Rectal smooth muscle tissue (tissue), 1 donor: ENCODE data around the gene IQCE.

ENCODE experiments used
- H3K27ac ChIP-seq: one replicate; pipeline ENCODE4 v1.7.0; 2013; ENCODE audit warnings: low read depth, low read length, inconsistent platforms
- H3K27me3 ChIP-seq: one replicate; pipeline ENCODE4 v1.7.0; 2013; ENCODE audit warnings: low read length; ENCODE audit not compliant: control insufficient read depth, insufficient read depth
- H3K36me3 ChIP-seq: one replicate; pipeline ENCODE4 v1.7.0; 2013; ENCODE audit warnings: low read length; ENCODE audit not compliant: control insufficient read depth, insufficient read depth
- H3K4me1 ChIP-seq: one replicate; pipeline ENCODE4 v1.7.0; 2013; ENCODE audit warnings: low read length; ENCODE audit not compliant: control insufficient read depth, insufficient read depth
- H3K4me3 ChIP-seq: one replicate; pipeline ENCODE4 v1.7.0; 2013; ENCODE audit warnings: low read length
- H3K9ac ChIP-seq: one replicate; pipeline ENCODE4 v1.7.0; 2013; ENCODE audit warnings: low read length

The IQCE gene

GRCh38 chr7:2558629-2559282, at the start of gene IQCE:
TSS of gene IQCE (plus strand) at chr7:2558979. CDS start at chr7:2559182, 203 bp downstream.
- Histone ChIP-seq H3K9ac (peak within 1 kb of the TSS; percentile 62), H3K27ac (no peak within 1 kb of the TSS), H3K4me1 (peaks cover 9% of the 10 kb centered on the region)

GRCh38 chr7:2509298-2509906, 49.4 kb upstream of the IQCE start:
- no peak overlapping the region for H3K27ac ChIP-seq
- no peak overlapping the region for H3K4me3 ChIP-seq
- no peaks in the 10 kb centered on the region for H3K27me3 ChIP-seq
- H3K4me1 ChIP-seq, result no peaks in the 10 kb centered on the region
- no peaks in the 10 kb centered on the region for H3K36me3 ChIP-seq
- H3K9ac ChIP-seq, result no peak overlapping the region

More at GRCh38 chr7:2558629-2559282, at the start of gene IQCE:
- Histone ChIP-seq H3K27me3 (no peaks in the 10 kb centered on the region), H3K4me3 (peak within 1 kb of the TSS; percentile 88), H3K36me3 (no peaks in the 10 kb centered on the region)

- H3K27ac ChIP-seq, result no peak overlapping the region
- no peaks in the 10 kb centered on the region for H3K27me3 ChIP-seq
- no peak overlapping the region for H3K4me3 ChIP-seq
- no peaks in the 10 kb centered on the region for H3K4me1 ChIP-seq
- no peak overlapping the region for H3K9ac ChIP-seq
- no peaks in the 10 kb centered on the region for H3K36me3 ChIP-seq
Measured at GRCh38 chr7:2510130-2510776, 48.5 kb upstream of the IQCE start.

- peak overlapping the region; percentile 6 for H3K4me3 ChIP-seq
- no peaks in the 10 kb centered on the region for H3K27me3 ChIP-seq
- H3K36me3 ChIP-seq, result no peaks in the 10 kb centered on the region
- no peaks in the 10 kb centered on the region for H3K4me1 ChIP-seq
- H3K27ac ChIP-seq, result no peak overlapping the region
- no peak overlapping the region for H3K9ac ChIP-seq
Measured at GRCh38 chr7:2510909-2511768, 47.6 kb upstream of the IQCE start.

- Histone ChIP-seq H3K27me3 (no peaks in the 10 kb centered on the region), H3K36me3 (no peaks in the 10 kb centered on the region), H3K27ac (no peak overlapping the region), H3K9ac (no peak overlapping the region), H3K4me3 (no peak overlapping the region), H3K4me1 (no peaks in the 10 kb centered on the region)
Measured at GRCh38 chr7:2511769-2512168, 47.0 kb upstream of the IQCE start.

- H3K27me3 ChIP-seq, result no peaks in the 10 kb centered on the region
Measured at GRCh38 chr7:2512179-2512661, 46.6 kb upstream of the IQCE start.

GRCh38 chr7:2512713-2513112, 46.1 kb upstream of the IQCE start:
- Histone ChIP-seq H3K9ac (no peak overlapping the region), H3K36me3 (no peaks in the 10 kb centered on the region), H3K4me1 (no peaks in the 10 kb centered on the region), H3K27ac (no peak overlapping the region), H3K27me3 (no peaks in the 10 kb centered on the region), H3K4me3 (no peak overlapping the region)

More at GRCh38 chr7:2512179-2512661, 46.6 kb upstream of the IQCE start:
- Histone ChIP-seq H3K36me3 (no peaks in the 10 kb centered on the region), H3K27ac (no peak overlapping the region), H3K4me3 (no peak overlapping the region), H3K9ac (no peak overlapping the region), H3K4me1 (no peaks in the 10 kb centered on the region)

- Histone ChIP-seq H3K27me3 (no peaks in the 10 kb centered on the region), H3K4me1 (no peaks in the 10 kb centered on the region), H3K27ac (no peak overlapping the region), H3K4me3 (no peak overlapping the region), H3K36me3 (no peaks in the 10 kb centered on the region), H3K9ac (no peak overlapping the region)
Measured at GRCh38 chr7:2513702-2514101, 45.1 kb upstream of the IQCE start.

- no peak overlapping the region for H3K9ac ChIP-seq
- H3K4me3 ChIP-seq, result no peak overlapping the region
- no peak overlapping the region for H3K27ac ChIP-seq
- no peaks in the 10 kb centered on the region for H3K36me3 ChIP-seq
- no peaks in the 10 kb centered on the region for H3K4me1 ChIP-seq
- no peaks in the 10 kb centered on the region for H3K27me3 ChIP-seq
Measured at GRCh38 chr7:2514473-2515423, 44.0 kb upstream of the IQCE start.

GRCh38 chr7:2515424-2516193, 43.2 kb upstream of the IQCE start:
- peaks cover 5% of the 10 kb centered on the region for H3K27me3 ChIP-seq

GRCh38 chr7:2516194-2516555, 42.6 kb upstream of the IQCE start:
- Histone ChIP-seq H3K4me1 (peaks cover 2% of the 10 kb centered on the region), H3K4me3 (no peak overlapping the region), H3K9ac (no peak overlapping the region), H3K36me3 (no peaks in the 10 kb centered on the region), H3K27me3 (peaks cover 6% of the 10 kb centered on the region), H3K27ac (no peak overlapping the region)

More at GRCh38 chr7:2515424-2516193, 43.2 kb upstream of the IQCE start:
- Histone ChIP-seq H3K4me3 (no peak overlapping the region), H3K9ac (no peak overlapping the region), H3K4me1 (peaks cover 2% of the 10 kb centered on the region), H3K27ac (no peak overlapping the region), H3K36me3 (no peaks in the 10 kb centered on the region)
